IMR-90 (cell line): ENCODE data around the gene ZDHHC17.
"Not testable (repeated sequence)": the region's sequence is repeated elsewhere in the genome, so short reads cannot be mapped to it uniquely, and the experiment has no call there.

Experiments used
- BHLHE40 ChIP-seq: fragments of 150-350 bp; IDR thresholded peaks from 2 replicates; pipeline ENCODE4 v1.6.1; 2016; ENCODE audit warnings: mild to moderate bottlenecking, low read depth, low read length
- CEBPB ChIP-seq: IDR thresholded peaks from 2 replicates; pipeline ENCODE4 v1.6.1; 2012; ENCODE audit warnings: low read depth, low read length, improper control_type of control experiment
- CHD1 ChIP-seq: IDR thresholded peaks from 2 replicates; pipeline ENCODE4 v1.6.1; 2012; ENCODE audit warnings: low read depth, low read length, improper control_type of control experiment
- FOS ChIP-seq: fragments of 150-350 bp; IDR thresholded peaks from 2 replicates; pipeline ENCODE4 v1.6.1; 2016; ENCODE audit warnings: low read depth, low read length
- MAZ ChIP-seq: IDR thresholded peaks from 2 replicates; pipeline ENCODE4 v1.6.1; 2012; ENCODE audit warnings: low read depth, mild to moderate bottlenecking, low read length, improper control_type of control experiment, moderate library complexity, borderline replicate concordance
- MXI1 ChIP-seq: IDR thresholded peaks from 2 replicates; pipeline ENCODE4 v1.6.1; 2012; ENCODE audit warnings: low read depth, mild to moderate bottlenecking, low read length, moderate library complexity, borderline replicate concordance
- POLR2A ChIP-seq: IDR thresholded peaks from 2 replicates; pipeline ENCODE4 v1.6.1; 2012; ENCODE audit warnings: mild to moderate bottlenecking, low read depth, low read length
- RAD21 ChIP-seq: IDR thresholded peaks from 2 replicates; pipeline ENCODE4 v1.6.1; 2012; ENCODE audit warnings: low read length, improper control_type of control experiment
- RCOR1 ChIP-seq: IDR thresholded peaks from 2 replicates; pipeline ENCODE4 v1.6.1; 2012; ENCODE audit warnings: mild to moderate bottlenecking, low read length, improper control_type of control experiment; ENCODE audit not compliant: insufficient replicate concordance
- TF ChIP-seq, protein P1 (sequence below): conservative IDR thresholded peaks from 2 replicates; pipeline ENCODE4 v1.5.1; 2012; ENCODE audit warnings: mild to moderate bottlenecking, low read depth, low read length, improper control_type of control experiment
- TF ChIP-seq, protein P2 (sequence below): fragments of 150-350 bp; IDR thresholded peaks from 2 replicates; pipeline ENCODE4 v1.6.1; 2016; ENCODE audit warnings: low read depth, mild to moderate bottlenecking, low read length, moderate library complexity, borderline replicate concordance

DNA sequence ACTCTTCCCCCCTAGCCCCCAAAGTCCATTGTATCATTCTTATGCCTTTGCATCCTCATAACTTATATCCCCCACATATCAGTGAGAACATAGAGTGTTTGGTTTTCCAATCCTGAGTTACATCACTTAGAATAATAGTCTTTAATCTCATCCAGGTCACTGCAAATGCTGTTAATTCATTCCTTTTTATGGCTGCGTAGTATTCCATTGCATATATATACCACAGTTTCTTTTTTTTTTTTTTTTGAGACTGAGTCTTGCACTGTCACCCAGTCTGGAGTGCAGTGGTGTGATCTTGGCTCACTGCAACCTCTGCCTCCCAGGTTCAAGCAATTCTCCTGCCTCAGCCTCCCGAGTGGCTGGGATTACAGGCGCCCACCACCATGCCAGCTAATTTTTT lies 31.7 kb upstream of the ZDHHC17 start:
- not testable (repeated sequence) for TF ChIP-seq FOS, CHD1, RAD21, MXI1, POLR2A, CEBPB, MAZ, BHLHE40, RCOR1
- TF ChIP-seq, protein P1, sequence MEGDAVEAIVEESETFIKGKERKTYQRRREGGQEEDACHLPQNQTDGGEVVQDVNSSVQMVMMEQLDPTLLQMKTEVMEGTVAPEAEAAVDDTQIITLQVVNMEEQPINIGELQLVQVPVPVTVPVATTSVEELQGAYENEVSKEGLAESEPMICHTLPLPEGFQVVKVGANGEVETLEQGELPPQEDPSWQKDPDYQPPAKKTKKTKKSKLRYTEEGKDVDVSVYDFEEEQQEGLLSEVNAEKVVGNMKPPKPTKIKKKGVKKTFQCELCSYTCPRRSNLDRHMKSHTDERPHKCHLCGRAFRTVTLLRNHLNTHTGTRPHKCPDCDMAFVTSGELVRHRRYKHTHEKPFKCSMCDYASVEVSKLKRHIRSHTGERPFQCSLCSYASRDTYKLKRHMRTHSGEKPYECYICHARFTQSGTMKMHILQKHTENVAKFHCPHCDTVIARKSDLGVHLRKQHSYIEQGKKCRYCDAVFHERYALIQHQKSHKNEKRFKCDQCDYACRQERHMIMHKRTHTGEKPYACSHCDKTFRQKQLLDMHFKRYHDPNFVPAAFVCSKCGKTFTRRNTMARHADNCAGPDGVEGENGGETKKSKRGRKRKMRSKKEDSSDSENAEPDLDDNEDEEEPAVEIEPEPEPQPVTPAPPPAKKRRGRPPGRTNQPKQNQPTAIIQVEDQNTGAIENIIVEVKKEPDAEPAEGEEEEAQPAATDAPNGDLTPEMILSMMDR: not testable (repeated sequence)
- TF ChIP-seq, protein P2, sequence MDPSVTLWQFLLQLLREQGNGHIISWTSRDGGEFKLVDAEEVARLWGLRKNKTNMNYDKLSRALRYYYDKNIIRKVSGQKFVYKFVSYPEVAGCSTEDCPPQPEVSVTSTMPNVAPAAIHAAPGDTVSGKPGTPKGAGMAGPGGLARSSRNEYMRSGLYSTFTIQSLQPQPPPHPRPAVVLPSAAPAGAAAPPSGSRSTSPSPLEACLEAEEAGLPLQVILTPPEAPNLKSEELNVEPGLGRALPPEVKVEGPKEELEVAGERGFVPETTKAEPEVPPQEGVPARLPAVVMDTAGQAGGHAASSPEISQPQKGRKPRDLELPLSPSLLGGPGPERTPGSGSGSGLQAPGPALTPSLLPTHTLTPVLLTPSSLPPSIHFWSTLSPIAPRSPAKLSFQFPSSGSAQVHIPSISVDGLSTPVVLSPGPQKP: not testable (repeated sequence)
